Right lobe of liver (tissue), 4 donors: ENCODE measurements around the gene CCL17.

Source experiments
- CTCF ChIP-seq, 4 donors: fragments of 200-600 bp in 3 of 4; fragments of 450-650 bp in 1 of 4; IDR thresholded peaks; one replicate each; pipeline versions ENCODE4 v1.5.1 to v1.8.0; 2016 to 2022; ENCODE audit warnings: antibody characterized with exemption in 4 of 4, mild to moderate bottlenecking in 2 of 4
- POLR2A ChIP-seq: fragments of 450-650 bp; IDR thresholded peaks from one replicate; pipeline ENCODE4 v1.6.1; 2017; ENCODE audit warnings: antibody characterized with exemption, mild to moderate bottlenecking
- donor health status: DM: no; HTN: no; CAD: no.
- donor health status: DM: no; HTN: no; CAD: no.
- donor health status: DM: no; HTN: yes; CAD: no.

GRCh38 chr16:57373117-57373947 lies 31.2 kb upstream of the CCL17 start:
- TF ChIP-seq CTCF (IDR thresholded peaks at IDR 0.05): no peak
- no peak for TF ChIP-seq POLR2A
